HEK293 (cell line): ENCODE data around the gene PLCL1.

ENCODE experiments used
- CTCF ChIA-PET: fragments of 350-600 bp; formaldehyde crosslinking; extraction: SDS; loops from one replicate; lab custom pipeline; 2021; ENCODE audit warnings: antibody characterized with exemption; lab: Yijun Ruan, JAX
- POLR2A ChIA-PET: fragments of 300-600 bp; formaldehyde crosslinking; extraction: SDS; loops from one replicate; lab custom pipeline; 2020; ENCODE audit warnings: antibody characterized with exemption, inconsistent platforms; lab: Yijun Ruan, JAX
- H3K27ac ChIP-seq: fragments of 200-500 bp; sonication (Bioruptor generic); 2 replicates; pipeline ENCODE4 v1.5.1; 2014; ENCODE audit warnings: low read depth, low read length, control low read depth, inconsistent platforms; ENCODE audit errors: extremely low read depth
- H3K36me3 ChIP-seq, 2 experiments: fragments of 200-500 bp in 1 of 2; sonication (Bioruptor generic) in 1 of 2; 1 replicate in 1 of 2; 2 replicates in 1 of 2; pipeline ENCODE4 v1.5.1; 2014 to 2017; ENCODE audit warnings: inconsistent platforms in 2 of 2, low read length in 2 of 2; ENCODE audit not compliant: control insufficient read depth in 2 of 2, insufficient read depth in 1 of 2
- H3K4me1 ChIP-seq: fragments of 200-500 bp; sonication (Bioruptor generic); 2 replicates; pipeline ENCODE4 v1.5.1; 2014; ENCODE audit warnings: mild to moderate bottlenecking, low read length, inconsistent platforms; ENCODE audit not compliant: control insufficient read depth, insufficient read depth
- H3K4me3 ChIP-seq: 2 replicates; pipeline ENCODE4 v1.5.1; 2011; ENCODE audit warnings: low read depth, mild to moderate bottlenecking, control low read depth, low read length, moderate library complexity
- H3K9me3 ChIP-seq: fragments of 200-500 bp; sonication (Bioruptor generic); 2 replicates; pipeline ENCODE4 v1.5.1; 2014; ENCODE audit warnings: low read depth, low read length, inconsistent platforms; ENCODE audit not compliant: control insufficient read depth, insufficient read depth
- KLF7 ChIP-seq: fragments of 450-650 bp; formaldehyde crosslinking; IDR thresholded peaks from 2 replicates; pipeline ENCODE4 v1.5.1; 2016; ENCODE audit warnings: missing biosample characterization, missing genetic modification characterization, borderline replicate concordance
- KLF9 ChIP-seq: fragments of 450-650 bp; formaldehyde crosslinking; IDR thresholded peaks from 2 replicates; pipeline ENCODE4 v1.5.1; 2016; ENCODE audit warnings: missing biosample characterization, missing genetic modification characterization, low read depth
- SP7 ChIP-seq: fragments of 450-650 bp; formaldehyde crosslinking; IDR thresholded peaks from 2 replicates; pipeline ENCODE4 v1.5.1; 2016; ENCODE audit warnings: missing biosample characterization, missing genetic modification characterization
- ZBTB7A ChIP-seq: fragments of 450-650 bp; formaldehyde crosslinking; IDR thresholded peaks from 2 replicates; pipeline ENCODE4 v1.5.1; 2016; ENCODE audit warnings: low read depth, missing biosample characterization, missing genetic modification characterization
- ZNF146 ChIP-seq: fragments of 450-650 bp; formaldehyde crosslinking; IDR thresholded peaks from 2 replicates; pipeline ENCODE4 v1.5.1; 2016; ENCODE audit warnings: missing biosample characterization, missing genetic modification characterization
- ZNF155 ChIP-seq: fragments of 450-650 bp; formaldehyde crosslinking; IDR thresholded peaks from 2 replicates; pipeline ENCODE4 v1.5.1; 2016; ENCODE audit warnings: missing biosample characterization, missing genetic modification characterization
- ZNF184 ChIP-seq: fragments of 450-650 bp; IDR thresholded peaks from 2 replicates; pipeline ENCODE4 v1.5.1; 2018; ENCODE audit warnings: missing biosample characterization, mild to moderate bottlenecking, missing genetic modification characterization
- ZNF202 ChIP-seq: fragments of 450-650 bp; formaldehyde crosslinking; IDR thresholded peaks from 2 replicates; pipeline ENCODE4 v1.5.1; 2016; ENCODE audit warnings: missing biosample characterization, missing genetic modification characterization, borderline replicate concordance
- ZNF335 ChIP-seq: fragments of 450-650 bp; formaldehyde crosslinking; conservative IDR thresholded peaks from 2 replicates; pipeline ENCODE4 v1.5.1; 2016; ENCODE audit warnings: missing biosample characterization, missing genetic modification characterization
- ZNF404 ChIP-seq: fragments of 450-650 bp; formaldehyde crosslinking; IDR thresholded peaks from 2 replicates; pipeline ENCODE4 v1.5.1; 2017; ENCODE audit warnings: missing biosample characterization, missing genetic modification characterization
- ZNF510 ChIP-seq: fragments of 450-650 bp; formaldehyde crosslinking; IDR thresholded peaks from 2 replicates; pipeline ENCODE4 v1.5.1; 2018; ENCODE audit warnings: mild to moderate bottlenecking, missing genetic modification characterization, missing biosample characterization; ENCODE audit not compliant: insufficient replicate concordance
- ZNF558 ChIP-seq: fragments of 450-650 bp; formaldehyde crosslinking; IDR thresholded peaks from 2 replicates; pipeline ENCODE4 v1.5.1; 2016; ENCODE audit warnings: missing biosample characterization, missing genetic modification characterization
- ZNF560 ChIP-seq: fragments of 450-650 bp; formaldehyde crosslinking; IDR thresholded peaks from 2 replicates; pipeline ENCODE4 v1.5.1; 2017; ENCODE audit warnings: missing biosample characterization, missing genetic modification characterization, borderline replicate concordance
- ZNF610 ChIP-seq: fragments of 450-650 bp; formaldehyde crosslinking; IDR thresholded peaks from 2 replicates; pipeline ENCODE4 v1.5.1; 2016; ENCODE audit warnings: missing biosample characterization, missing genetic modification characterization, borderline replicate concordance
- TF ChIP-seq, protein P1 (sequence below): fragments of 450-650 bp; formaldehyde crosslinking; IDR thresholded peaks from 2 replicates; pipeline ENCODE4 v1.5.1; 2016; ENCODE audit warnings: missing biosample characterization, missing genetic modification characterization
- TF ChIP-seq, protein P2 (sequence below): fragments of 450-650 bp; IDR thresholded peaks from 2 replicates; pipeline ENCODE4 v1.5.1; 2018; ENCODE audit warnings: missing biosample characterization, mild to moderate bottlenecking, missing genetic modification characterization
- TF ChIP-seq, protein P3 (sequence below): fragments of 450-650 bp; formaldehyde crosslinking; IDR thresholded peaks from 2 replicates; pipeline ENCODE4; 2016; ENCODE audit warnings: missing biosample characterization, missing genetic modification characterization
- TF ChIP-seq, protein P4 (sequence below): IDR thresholded peaks from 2 replicates; pipeline ENCODE4 v1.6.1; 2011; ENCODE audit warnings: mild to moderate bottlenecking, low read depth, low read length, borderline replicate concordance

Gene PLCL1

DNA sequence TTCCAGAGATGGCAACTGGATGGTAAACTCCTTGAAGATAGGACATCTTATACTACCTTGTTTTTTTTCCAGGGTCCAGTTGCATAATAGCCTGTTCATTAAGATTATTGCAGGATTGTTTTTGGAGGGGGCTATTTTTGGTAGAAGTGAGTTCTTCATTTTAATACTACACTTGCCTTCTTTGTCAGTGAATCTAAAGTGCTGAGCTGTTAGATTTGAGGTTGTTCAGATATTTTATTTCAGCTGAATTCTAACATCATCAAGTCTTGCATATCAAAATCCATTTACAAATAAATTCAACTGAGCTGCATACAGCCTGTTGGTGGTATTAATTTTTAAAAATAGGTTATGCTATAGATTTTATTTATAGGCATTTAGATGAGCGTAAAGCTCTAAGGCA lies 72.1 kb downstream of the PLCL1 start:
- TF ChIP-seq ZNF560 (tag by site-specific recombination) (no peak), ZNF146 (tag by site-specific recombination) (no peak), ZNF610 (tag by site-specific recombination) (no peak), ZNF202 (tag by site-specific recombination) (no peak), ZNF184 (no peak), ZNF404 (tag by site-specific recombination) (no peak), KLF9 (tag by site-specific recombination) (no peak)
- TF ChIP-seq, protein P1, sequence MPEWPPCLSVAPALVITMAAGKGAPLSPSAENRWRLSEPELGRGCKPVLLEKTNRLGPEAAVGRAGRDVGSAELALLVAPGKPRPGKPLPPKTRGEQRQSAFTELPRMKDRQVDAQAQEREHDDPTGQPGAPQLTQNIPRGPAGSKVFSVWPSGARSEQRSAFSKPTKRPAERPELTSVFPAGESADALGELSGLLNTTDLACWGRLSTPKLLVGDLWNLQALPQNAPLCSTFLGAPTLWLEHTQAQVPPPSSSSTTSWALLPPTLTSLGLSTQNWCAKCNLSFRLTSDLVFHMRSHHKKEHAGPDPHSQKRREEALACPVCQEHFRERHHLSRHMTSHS (tag by site-specific recombination): no peak
- TF ChIP-seq, protein P2, sequence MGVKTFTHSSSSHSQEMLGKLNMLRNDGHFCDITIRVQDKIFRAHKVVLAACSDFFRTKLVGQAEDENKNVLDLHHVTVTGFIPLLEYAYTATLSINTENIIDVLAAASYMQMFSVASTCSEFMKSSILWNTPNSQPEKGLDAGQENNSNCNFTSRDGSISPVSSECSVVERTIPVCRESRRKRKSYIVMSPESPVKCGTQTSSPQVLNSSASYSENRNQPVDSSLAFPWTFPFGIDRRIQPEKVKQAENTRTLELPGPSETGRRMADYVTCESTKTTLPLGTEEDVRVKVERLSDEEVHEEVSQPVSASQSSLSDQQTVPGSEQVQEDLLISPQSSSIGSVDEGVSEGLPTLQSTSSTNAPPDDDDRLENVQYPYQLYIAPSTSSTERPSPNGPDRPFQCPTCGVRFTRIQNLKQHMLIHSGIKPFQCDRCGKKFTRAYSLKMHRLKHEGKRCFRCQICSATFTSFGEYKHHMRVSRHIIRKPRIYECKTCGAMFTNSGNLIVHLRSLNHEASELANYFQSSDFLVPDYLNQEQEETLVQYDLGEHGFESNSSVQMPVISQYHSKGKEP: no peak
- TF ChIP-seq, all 188 proteins: peak for 0
- Histone ChIP-seq H3K4me1 (peaks cover 10% of the 10 kb centered on the region; the same call in 1 of the 2 replicates), H3K27ac (no peak overlapping the region), H3K9me3 (no peaks in the 10 kb centered on the region), H3K36me3 (no peaks in the 10 kb centered on the region), H3K4me3 (no peak overlapping the region)
- ChIA-PET POLR2A (no interaction called here), CTCF (interaction anchor here (1.2 kb wide), 1 partner anchor 50 kb away, joined by 4 read pairs; no protein-coding TSS in a partner anchor)

DNA sequence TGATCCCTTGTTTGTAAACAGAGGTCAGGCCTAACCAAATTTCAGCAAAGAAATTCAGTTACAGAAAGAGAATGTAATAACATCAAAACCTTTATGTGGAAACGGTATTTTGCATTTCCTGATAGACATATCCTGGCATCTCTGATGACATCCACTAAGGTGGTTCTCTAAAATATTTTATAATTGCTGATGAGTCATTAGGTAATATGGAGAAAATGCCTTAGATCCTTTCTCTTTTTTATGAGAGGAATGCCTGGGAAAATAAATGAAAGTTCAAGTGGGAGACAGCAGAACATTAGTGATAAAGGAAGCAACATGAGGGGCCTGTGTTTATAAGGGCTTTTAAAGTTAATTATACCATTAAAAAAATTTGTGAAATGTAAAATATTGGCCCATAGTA lies 72.6 kb downstream of the PLCL1 start:
- CTCF ChIA-PET: no interaction called here
- Histone ChIP-seq H3K9me3 (no peaks in the 10 kb centered on the region), H3K4me3 (no peak overlapping the region), H3K36me3 (no peaks in the 10 kb centered on the region)
- no peak for TF ChIP-seq ZNF510 (tag by site-specific recombination)
- TF ChIP-seq ZBTB7A (tag by site-specific recombination): no peak
- TF ChIP-seq, protein P3, sequence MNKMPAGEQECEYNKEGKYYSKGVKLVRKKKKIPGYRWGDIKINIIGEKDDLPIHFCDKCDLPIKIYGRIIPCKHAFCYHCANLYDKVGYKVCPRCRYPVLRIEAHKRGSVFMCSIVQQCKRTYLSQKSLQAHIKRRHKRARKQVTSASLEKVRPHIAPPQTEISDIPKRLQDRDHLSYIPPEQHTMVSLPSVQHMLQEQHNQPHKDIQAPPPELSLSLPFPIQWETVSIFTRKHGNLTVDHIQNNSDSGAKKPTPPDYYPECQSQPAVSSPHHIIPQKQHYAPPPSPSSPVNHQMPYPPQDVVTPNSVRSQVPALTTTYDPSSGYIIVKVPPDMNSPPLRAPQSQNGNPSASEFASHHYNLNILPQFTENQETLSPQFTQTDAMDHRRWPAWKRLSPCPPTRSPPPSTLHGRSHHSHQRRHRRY (tag by site-specific recombination): no peak
- TF ChIP-seq ZNF155 (tag by site-specific recombination): no peak
- no peak for TF ChIP-seq SP7 (tag by site-specific recombination)
- TF ChIP-seq, all 188 proteins: peak for 0
- no peak overlapping the region for H3K27ac ChIP-seq
- POLR2A ChIA-PET: no interaction called here
- H3K4me1 ChIP-seq: peaks cover 6% of the 10 kb centered on the region; the same call in 1 of the 2 replicates

DNA sequence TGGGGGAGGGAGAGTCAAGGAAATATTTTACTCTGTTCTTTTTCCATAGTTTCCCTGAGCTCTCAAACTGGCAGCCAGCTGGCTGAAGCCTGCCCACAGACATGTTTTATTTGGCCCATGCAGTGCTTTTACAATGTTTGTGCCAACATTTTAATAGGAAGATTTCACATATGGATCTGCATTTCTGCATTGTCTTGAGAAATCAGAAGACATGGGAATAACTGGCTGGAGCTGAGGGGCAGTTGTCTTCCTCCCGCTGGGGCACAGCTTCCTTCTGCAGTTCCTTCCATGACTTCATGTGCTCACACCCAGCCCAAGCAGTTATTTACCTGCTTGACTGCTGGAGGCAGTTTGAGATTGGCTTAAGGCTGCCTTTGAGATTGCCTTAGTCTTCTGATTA lies 74.4 kb downstream of the PLCL1 start:
- Histone ChIP-seq H3K27ac (no peak overlapping the region), H3K4me1 (peaks cover 6% of the 10 kb centered on the region; the same call in 1 of the 2 replicates), H3K9me3 (no peaks in the 10 kb centered on the region), H3K36me3 (no peaks in the 10 kb centered on the region), H3K4me3 (no peak overlapping the region)
- no peak for TF ChIP-seq KLF7
- no peak for TF ChIP-seq ZNF558 (tag by site-specific recombination)
- TF ChIP-seq, protein P4, sequence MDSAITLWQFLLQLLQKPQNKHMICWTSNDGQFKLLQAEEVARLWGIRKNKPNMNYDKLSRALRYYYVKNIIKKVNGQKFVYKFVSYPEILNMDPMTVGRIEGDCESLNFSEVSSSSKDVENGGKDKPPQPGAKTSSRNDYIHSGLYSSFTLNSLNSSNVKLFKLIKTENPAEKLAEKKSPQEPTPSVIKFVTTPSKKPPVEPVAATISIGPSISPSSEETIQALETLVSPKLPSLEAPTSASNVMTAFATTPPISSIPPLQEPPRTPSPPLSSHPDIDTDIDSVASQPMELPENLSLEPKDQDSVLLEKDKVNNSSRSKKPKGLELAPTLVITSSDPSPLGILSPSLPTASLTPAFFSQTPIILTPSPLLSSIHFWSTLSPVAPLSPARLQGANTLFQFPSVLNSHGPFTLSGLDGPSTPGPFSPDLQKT: no peak
- TF ChIP-seq ZNF335 (tag by site-specific recombination): peak; percentile 37; the same call in 1 of the 2 replicates
- POLR2A ChIA-PET: interaction anchor here (0.7 kb wide), 1 partner anchor 11 kb away, joined by 3 read pairs; no protein-coding TSS in a partner anchor
- CTCF ChIA-PET: interaction anchor here (0.6 to 1.5 kb wide), 2 partner anchors 65 to 78 kb away, joined by 3 to 4 read pairs; no protein-coding TSS in a partner anchor
